ENCODE results near the gene LGALS14.

DNA sequence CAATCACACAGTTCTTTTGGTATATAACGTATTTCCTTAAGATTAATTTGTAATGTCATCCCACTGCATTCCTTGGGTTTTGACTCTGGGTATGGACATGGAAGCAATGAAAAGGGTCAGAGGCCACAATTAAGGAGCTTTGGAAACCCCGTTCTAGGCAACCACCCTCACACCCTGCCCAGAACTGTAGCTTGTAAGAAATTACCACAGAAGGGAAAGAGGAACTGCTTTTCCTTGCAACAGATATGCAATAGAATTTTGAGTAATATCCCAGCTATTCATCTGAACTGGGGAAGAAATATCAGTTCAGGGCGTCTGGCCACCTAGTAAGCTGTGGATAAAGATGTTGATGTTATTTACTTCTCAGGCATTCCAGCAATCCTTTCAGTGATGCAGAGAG lies 34.5 kb downstream of the LGALS14 start:
- TF ChIP-seq, protein P1, sequence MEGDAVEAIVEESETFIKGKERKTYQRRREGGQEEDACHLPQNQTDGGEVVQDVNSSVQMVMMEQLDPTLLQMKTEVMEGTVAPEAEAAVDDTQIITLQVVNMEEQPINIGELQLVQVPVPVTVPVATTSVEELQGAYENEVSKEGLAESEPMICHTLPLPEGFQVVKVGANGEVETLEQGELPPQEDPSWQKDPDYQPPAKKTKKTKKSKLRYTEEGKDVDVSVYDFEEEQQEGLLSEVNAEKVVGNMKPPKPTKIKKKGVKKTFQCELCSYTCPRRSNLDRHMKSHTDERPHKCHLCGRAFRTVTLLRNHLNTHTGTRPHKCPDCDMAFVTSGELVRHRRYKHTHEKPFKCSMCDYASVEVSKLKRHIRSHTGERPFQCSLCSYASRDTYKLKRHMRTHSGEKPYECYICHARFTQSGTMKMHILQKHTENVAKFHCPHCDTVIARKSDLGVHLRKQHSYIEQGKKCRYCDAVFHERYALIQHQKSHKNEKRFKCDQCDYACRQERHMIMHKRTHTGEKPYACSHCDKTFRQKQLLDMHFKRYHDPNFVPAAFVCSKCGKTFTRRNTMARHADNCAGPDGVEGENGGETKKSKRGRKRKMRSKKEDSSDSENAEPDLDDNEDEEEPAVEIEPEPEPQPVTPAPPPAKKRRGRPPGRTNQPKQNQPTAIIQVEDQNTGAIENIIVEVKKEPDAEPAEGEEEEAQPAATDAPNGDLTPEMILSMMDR (IDR thresholded peaks at IDR 0.05): no peak
- TF ChIP-seq POLR2A (IDR thresholded peaks at IDR 0.05): no peak
